Measurements from ENCODE around the gene ZNF200. TPM values are rescaled to one million over a fixed set of nuclear protein-coding genes. Genes with fewer than 3 reads are reported as not detected.
"Not testable (repeated sequence)": the region's sequence is repeated elsewhere in the genome, so short reads cannot be mapped to it uniquely, and the experiment has no call there.

The ZNF200 gene
- total and polyA plus RNA-seq, 3 experiments from 2014 or later, result 11.2 to 14.6 (median 13.0) TPM

GRCh38 chr16:3187798-3188674 is 46.9 kb downstream of the ZNF200 start, which contains the start of gene OR1F1:
OR1F1 (plus strand) TSS chr16:3188204.
- Histone ChIP-seq H3K36me3 (ENCODE audit: insufficient read depth, low read length) (no peaks in the 10 kb centered on the region), H3K4me1 (ENCODE audit: insufficient read depth, low read length) (peaks cover 58% of the 10 kb centered on the region), H3K27ac (ENCODE audit: low read depth, low read length) (peak within 1 kb of the TSS; percentile 31), H3K27me3 (ENCODE audit: insufficient read depth, low read length, poor library complexity, severe bottlenecking) (peaks cover 69% of the 10 kb centered on the region), H3K4me3 (ENCODE audit: low read length) (peak within 1 kb of the TSS; percentile 43), H3K9me3 (ENCODE audit: low read length) (no peaks in the 10 kb centered on the region)
- POLR2A ChIA-PET, result no interaction called here
- Mint-ChIP-seq H3K36me3 (peaks cover 0 to 4% (median 0%) of the 10 kb centered on the region in 3 donors), H3K27ac (peak within 1 kb of the TSS; percentile 50 to 87 (median 72)), H3K27me3 (peaks cover 67 to 74% of the 10 kb centered on the region in 2 donors), H3K9me3 (peaks cover 0 to 11% (median 6%) of the 10 kb centered on the region in 5 donors), H3K4me3 (peak within 1 kb of the TSS; percentile 72 to 92 (median 78)), H3K4me1 (peaks cover 51 to 57% (median 52%) of the 10 kb centered on the region in 3 donors)
- DNase-seq, result peak; percentile 33 to 73 (median 64)
- CTCF ChIA-PET, result interaction anchor here (1.0 kb wide), 1 partner anchor 38 kb away, joined by 3 read pairs; no protein-coding TSS in a partner anchor

- H3K27me3 Mint-ChIP-seq, result peaks cover 71 to 77% of the 10 kb centered on the region in 2 donors
- Histone ChIP-seq H3K27me3 (ENCODE audit: insufficient read depth, low read length, poor library complexity, severe bottlenecking) (peaks cover 69% of the 10 kb centered on the region), H3K4me1 (ENCODE audit: insufficient read depth, low read length) (peaks cover 65% of the 10 kb centered on the region), H3K27ac (ENCODE audit: low read depth, low read length) (no peak overlapping the region), H3K36me3 (ENCODE audit: insufficient read depth, low read length) (no peaks in the 10 kb centered on the region), H3K9me3 (ENCODE audit: low read length) (no peaks in the 10 kb centered on the region), H3K4me3 (ENCODE audit: low read length) (no peak overlapping the region)
- H3K36me3 Mint-ChIP-seq, result peaks cover 0 to 4% (median 0%) of the 10 kb centered on the region in 3 donors
- CTCF ChIA-PET, result interaction anchor here (1.0 kb wide), 1 partner anchor 37 kb away, joined by 3 read pairs; no protein-coding TSS in a partner anchor
- POLR2A ChIA-PET, result interaction anchor here (0.6 kb wide), 1 partner anchor 12 kb away, joined by 3 read pairs; no protein-coding TSS in a partner anchor
- peaks cover 0 to 14% (median 6%) of the 10 kb centered on the region in 5 donors for H3K9me3 Mint-ChIP-seq
- H3K4me1 Mint-ChIP-seq, result peaks cover 57 to 64% (median 59%) of the 10 kb centered on the region in 3 donors
- DNase-seq, result no peak
- H3K27ac Mint-ChIP-seq, result peak overlapping the region in 3 of 8 donors; percentile 26 to 87 (median 50)
- peak overlapping the region in 5 of 7 donors; percentile 68 to 86 (median 71) for H3K4me3 Mint-ChIP-seq
These were observed 47.8 kb downstream of the ZNF200 start for GRCh38 chr16:3186946-3187690.

GRCh38 chr16:3183445-3184139 is 51.4 kb downstream of the ZNF200 start:
- peaks cover 0 to 8% (median 6%) of the 10 kb centered on the region in 5 donors for H3K9me3 Mint-ChIP-seq
- POLR2A ChIA-PET, result interaction anchor here (1.3 to 1.6 kb wide), 2 partner anchors 51 to 99 kb away, joined by 5 to 6 read pairs; partner anchors contain the start of genes ZNF200 and ZNF263
- H3K9me3 ChIP-seq (ENCODE audit: low read length), result no peaks in the 10 kb centered on the region
- no peaks in the 10 kb centered on the region for H3K36me3 ChIP-seq (ENCODE audit: insufficient read depth, low read length)
- peaks cover 32% of the 10 kb centered on the region for H3K4me1 ChIP-seq (ENCODE audit: insufficient read depth, low read length)
- H3K27ac ChIP-seq (ENCODE audit: low read depth, low read length), result peak overlapping the region; percentile 24
- peaks cover 0 to 4% (median 0%) of the 10 kb centered on the region in 3 donors for H3K36me3 Mint-ChIP-seq
- peak overlapping the region; percentile 70 to 93 (median 80) for H3K4me3 Mint-ChIP-seq
- H3K4me1 Mint-ChIP-seq, result peaks cover 30 to 37% (median 35%) of the 10 kb centered on the region in 3 donors
- peaks cover 63% of the 10 kb centered on the region for H3K27me3 ChIP-seq (ENCODE audit: insufficient read depth, low read length, poor library complexity, severe bottlenecking)
- CTCF ChIA-PET, result interaction anchor here (0.6 to 2.2 kb wide), 6 partner anchors 11 to 274 kb away, joined by 3 to 5 read pairs (median 4); no protein-coding TSS in a partner anchor
- peak overlapping the region; percentile 50 for H3K4me3 ChIP-seq (ENCODE audit: low read length)
- H3K27ac Mint-ChIP-seq, result peak overlapping the region in 5 of 8 donors; percentile 24 to 86 (median 60)
- peaks cover 66 to 80% of the 10 kb centered on the region in 2 donors for H3K27me3 Mint-ChIP-seq
- no peak for DNase-seq

GRCh38 chr16:3182608-3183444 is 52.1 kb downstream of the ZNF200 start:
- H3K36me3 ChIP-seq (ENCODE audit: insufficient read depth, low read length), result no peaks in the 10 kb centered on the region
- peak in 3 of 5 donors; percentile 19 to 63 (median 40) for DNase-seq
- Mint-ChIP-seq H3K4me3 (peak overlapping the region; percentile 59 to 93 (median 80)), H3K4me1 (peaks cover 24 to 30% (median 30%) of the 10 kb centered on the region in 3 donors), H3K27ac (peak overlapping the region in 4 of 8 donors; percentile 17 to 86 (median 52)), H3K9me3 (peaks cover 0 to 7% (median 6%) of the 10 kb centered on the region in 5 donors), H3K27me3 (peaks cover 67 to 78% of the 10 kb centered on the region in 2 donors), H3K36me3 (peaks cover 0 to 4% (median 0%) of the 10 kb centered on the region in 3 donors)
- ChIA-PET POLR2A (interaction anchor here (1.3 to 1.6 kb wide), 2 partner anchors 52 to 100 kb away, joined by 5 to 6 read pairs; partner anchors contain the start of genes ZNF200 and ZNF263), CTCF (interaction anchor here (0.6 to 2.2 kb wide), 9 partner anchors 13 to 274 kb away, joined by 3 to 6 read pairs (median 3); no protein-coding TSS in a partner anchor)
- no peaks in the 10 kb centered on the region for H3K9me3 ChIP-seq (ENCODE audit: low read length)
- H3K27ac ChIP-seq (ENCODE audit: low read depth, low read length), result peak overlapping the region; percentile 24
- H3K27me3 ChIP-seq (ENCODE audit: insufficient read depth, low read length, poor library complexity, severe bottlenecking), result peaks cover 58% of the 10 kb centered on the region
- peak overlapping the region; percentile 50 for H3K4me3 ChIP-seq (ENCODE audit: low read length)
- peaks cover 25% of the 10 kb centered on the region for H3K4me1 ChIP-seq (ENCODE audit: insufficient read depth, low read length)

GRCh38 chr16:3182293-3182607 is 52.7 kb downstream of the ZNF200 start:
- H3K36me3 ChIP-seq (ENCODE audit: insufficient read depth, low read length); H3K9me3 ChIP-seq (ENCODE audit: low read length); POLR2A ChIA-PET; H3K27ac ChIP-seq (ENCODE audit: low read depth, low read length); DNase-seq; H3K36me3 Mint-ChIP-seq; H3K9me3 Mint-ChIP-seq; H3K4me3 ChIP-seq (ENCODE audit: low read length): not testable (repeated sequence)
- Mint-ChIP-seq H3K27me3 (peaks cover 67 to 78% of the 10 kb centered on the region in 2 donors), H3K27ac (peak overlapping the region in 4 of 8 donors; percentile 17 to 86 (median 36)), H3K4me1 (peaks cover 18 to 27% (median 24%) of the 10 kb centered on the region in 3 donors), H3K4me3 (peak overlapping the region; percentile 59 to 86 (median 67))
- peaks cover 19% of the 10 kb centered on the region for H3K4me1 ChIP-seq (ENCODE audit: insufficient read depth, low read length)
- CTCF ChIA-PET, result interaction anchor here (0.7 to 2.2 kb wide), 6 partner anchors 12 to 247 kb away, joined by 3 to 6 read pairs (median 3); no protein-coding TSS in a partner anchor
- H3K27me3 ChIP-seq (ENCODE audit: insufficient read depth, low read length, poor library complexity, severe bottlenecking), result peaks cover 56% of the 10 kb centered on the region

GRCh38 chr16:3180445-3180878 is 54.5 kb downstream of the ZNF200 start:
- POLR2A ChIA-PET, result no interaction called here
- Histone ChIP-seq H3K4me1 (ENCODE audit: insufficient read depth, low read length) (peaks cover 19% of the 10 kb centered on the region), H3K36me3 (ENCODE audit: insufficient read depth, low read length) (no peaks in the 10 kb centered on the region), H3K27me3 (ENCODE audit: insufficient read depth, low read length, poor library complexity, severe bottlenecking) (peaks cover 64% of the 10 kb centered on the region), H3K4me3 (ENCODE audit: low read length) (no peak overlapping the region), H3K27ac (ENCODE audit: low read depth, low read length) (no peak overlapping the region), H3K9me3 (ENCODE audit: low read length) (no peaks in the 10 kb centered on the region)
- H3K27me3 Mint-ChIP-seq, result peaks cover 77 to 81% of the 10 kb centered on the region in 2 donors
- CTCF ChIA-PET, result interaction anchor here (1.0 to 1.3 kb wide), 3 partner anchors 9 to 51 kb away, joined by 3 to 4 read pairs (median 3); no protein-coding TSS in a partner anchor
- peaks cover 23 to 33% (median 28%) of the 10 kb centered on the region in 3 donors for H3K4me1 Mint-ChIP-seq
- H3K4me3 Mint-ChIP-seq, result peak overlapping the region in 2 of 7 donors; percentile 18 to 35
- DNase-seq, result no peak
- peaks cover 0 to 4% (median 0%) of the 10 kb centered on the region in 3 donors for H3K36me3 Mint-ChIP-seq
- peak overlapping the region in 2 of 8 donors; percentile 15 to 43 for H3K27ac Mint-ChIP-seq
- peaks cover 0 to 7% (median 4%) of the 10 kb centered on the region in 5 donors for H3K9me3 Mint-ChIP-seq

All from CD8-positive, alpha-beta memory T cell (primary cell).